ENCODE data around the gene ZNF646.

ZNF646 gene

DNA sequence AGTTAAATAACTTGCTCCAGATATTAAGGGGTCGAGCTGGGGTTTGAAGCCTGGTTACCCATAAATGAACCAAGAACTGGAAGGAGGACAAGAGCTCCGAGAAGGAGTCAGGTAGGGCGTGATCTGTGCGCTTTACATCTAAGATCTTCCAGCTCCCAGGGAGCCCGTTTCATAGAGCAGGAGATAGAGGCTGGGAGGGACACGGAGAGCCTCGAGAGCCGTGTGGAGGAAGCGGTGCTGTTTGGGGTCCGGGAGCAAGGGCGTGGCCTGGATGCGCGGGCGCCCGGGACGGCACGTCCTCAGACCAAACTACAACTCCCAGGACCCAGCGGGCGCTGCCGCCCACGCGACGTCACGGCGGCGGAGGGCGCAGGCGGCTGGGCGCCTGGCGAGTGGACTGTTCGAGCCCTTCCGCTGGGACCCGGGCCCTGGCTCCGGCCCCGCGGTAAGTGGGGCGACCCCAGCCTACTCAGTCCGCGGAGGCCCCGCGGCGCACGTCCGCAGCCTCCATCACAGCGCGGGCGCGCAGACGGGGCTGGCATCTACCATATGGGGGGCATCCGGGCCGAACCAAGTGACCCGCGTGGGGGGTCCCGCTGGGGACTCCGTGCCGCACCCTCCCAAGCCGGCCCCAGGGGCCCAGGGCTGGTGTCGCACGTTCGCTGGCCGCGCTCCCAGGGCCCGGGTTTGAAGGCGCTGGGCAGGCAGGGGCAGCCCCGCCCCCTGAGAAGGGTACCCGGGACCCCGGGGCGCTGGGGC lies 34.0 kb downstream of the ZNF646 start, which contains the start of gene BCKDK:
Gene BCKDK (plus strand): TSS at position 352 of the 759 bp plus-strand sequence. CDS start 838 bp downstream, outside the sequence.
- peak; percentile 85 for DNase-seq (ENCODE audit: low read depth, low spot score)

DNA sequence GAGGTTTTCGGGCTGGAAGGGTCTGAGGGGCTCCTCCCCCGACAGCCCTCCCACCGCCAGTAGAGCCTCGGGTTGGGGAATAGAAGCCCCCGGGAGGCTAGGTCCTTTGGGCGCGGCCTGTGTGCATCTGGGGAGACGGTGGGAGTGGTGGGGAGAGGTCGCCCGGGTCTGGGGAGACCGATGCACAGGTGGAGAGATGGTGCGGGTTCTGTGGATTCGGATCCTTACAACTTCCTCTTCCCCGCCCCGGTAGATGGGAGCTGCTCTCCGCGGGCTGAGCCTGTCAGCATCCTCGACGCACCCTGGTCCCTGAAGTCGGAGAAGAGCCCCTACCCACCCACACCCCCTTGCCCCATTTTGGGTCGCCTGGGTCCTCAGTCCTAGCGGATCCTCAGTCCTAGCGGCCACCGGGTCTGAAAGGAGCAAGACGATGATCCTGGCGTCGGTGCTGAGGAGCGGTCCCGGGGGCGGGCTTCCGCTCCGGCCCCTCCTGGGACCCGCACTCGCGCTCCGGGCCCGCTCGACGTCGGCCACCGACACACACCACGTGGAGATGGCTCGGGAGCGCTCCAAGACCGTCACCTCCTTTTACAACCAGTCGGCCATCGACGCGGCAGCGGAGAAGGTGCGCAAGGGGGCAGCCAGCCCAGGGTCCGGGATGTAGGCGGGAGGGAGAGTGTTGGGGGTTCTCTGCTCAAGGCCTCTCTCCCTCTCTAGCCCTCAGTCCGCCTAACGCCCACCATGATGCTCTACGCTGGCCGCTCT lies 34.8 kb downstream of the ZNF646 start:
- DNase-seq (ENCODE audit: low read depth, low spot score) = no peak

DNA sequence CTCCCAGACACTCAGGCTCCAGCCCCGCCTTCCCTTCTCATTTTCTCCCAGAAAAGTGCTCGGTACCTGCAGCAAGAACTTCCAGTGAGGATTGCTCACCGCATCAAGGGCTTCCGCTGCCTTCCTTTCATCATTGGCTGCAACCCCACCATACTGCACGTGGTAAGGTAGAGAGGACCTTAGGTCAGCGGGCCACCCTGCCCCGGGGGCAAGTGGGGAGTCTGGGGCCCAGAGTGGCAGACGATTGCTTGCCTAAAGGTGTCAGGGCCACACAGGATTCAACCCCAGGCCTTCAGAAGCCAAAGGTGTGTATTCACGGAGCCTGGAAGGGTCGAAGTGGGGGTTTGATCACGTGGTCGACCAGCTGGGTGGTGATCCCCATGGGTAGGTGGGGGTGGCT lies 35.4 kb downstream of the ZNF646 start:
- DNase-seq (ENCODE audit: low read depth, low spot score) = no peak

DNA sequence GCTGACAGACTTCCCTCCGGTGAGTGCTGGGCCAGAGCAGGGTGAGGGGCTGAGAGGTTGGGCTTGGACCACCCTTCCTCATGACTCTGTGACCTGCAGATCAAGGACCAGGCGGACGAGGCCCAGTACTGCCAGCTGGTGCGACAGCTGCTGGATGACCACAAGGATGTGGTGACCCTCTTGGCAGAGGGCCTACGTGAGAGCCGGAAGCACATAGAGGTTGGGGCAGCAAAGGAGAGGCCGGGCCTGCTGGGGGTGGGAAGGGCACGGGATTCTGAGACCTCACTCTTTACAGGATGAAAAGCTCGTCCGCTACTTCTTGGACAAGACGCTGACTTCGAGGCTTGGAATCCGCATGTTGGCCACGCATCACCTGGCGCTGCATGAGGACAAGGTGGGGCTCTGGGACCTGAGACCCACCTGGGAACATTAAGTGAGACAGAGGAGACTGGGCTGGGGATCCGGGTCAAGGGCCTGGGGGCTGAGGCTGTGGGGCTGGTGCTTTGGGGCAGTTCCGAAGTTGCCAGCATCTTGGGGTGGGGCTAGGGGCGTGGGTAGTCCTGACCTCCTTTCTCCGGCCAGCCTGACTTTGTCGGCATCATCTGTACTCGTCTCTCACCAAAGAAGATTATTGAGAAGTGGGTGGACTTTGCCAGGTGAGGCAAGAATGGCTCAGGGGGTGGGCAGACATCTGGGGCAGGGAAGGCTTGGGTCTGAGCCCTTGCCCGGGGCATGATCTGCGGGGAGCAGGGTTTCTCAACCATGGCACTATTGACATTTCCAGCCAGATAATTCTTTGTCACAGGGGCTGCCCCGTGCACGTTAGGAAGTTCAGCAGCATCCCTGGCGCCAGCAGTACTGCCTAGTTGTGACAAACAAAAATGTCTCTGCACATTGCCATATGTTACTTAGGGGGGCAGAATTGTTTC lies 36.1 kb downstream of the ZNF646 start:
- no peak for DNase-seq (ENCODE audit: low read depth, low spot score)

DNA sequence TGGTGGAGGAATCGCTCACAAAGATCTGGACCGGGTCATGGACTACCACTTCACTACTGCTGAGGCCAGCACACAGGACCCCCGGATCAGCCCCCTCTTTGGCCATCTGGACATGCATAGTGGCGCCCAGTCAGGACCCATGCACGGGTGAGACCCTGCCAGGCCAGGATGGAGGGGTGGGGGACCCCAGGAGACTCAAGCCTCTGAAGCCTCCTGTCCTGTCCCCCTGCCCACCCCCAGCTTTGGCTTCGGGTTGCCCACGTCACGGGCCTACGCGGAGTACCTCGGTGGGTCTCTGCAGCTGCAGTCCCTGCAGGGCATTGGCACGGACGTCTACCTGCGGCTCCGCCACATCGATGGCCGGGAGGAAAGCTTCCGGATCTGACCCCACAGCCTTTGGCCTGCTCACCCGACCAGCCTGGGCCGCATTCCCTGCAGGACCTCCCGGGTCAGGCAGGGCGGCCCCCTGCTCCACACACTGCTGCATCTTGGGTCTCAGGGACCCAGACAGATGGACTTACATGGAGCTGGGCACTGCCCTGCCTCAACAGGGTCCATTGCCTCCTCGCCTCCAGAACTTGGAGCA lies 37.8 kb downstream of the ZNF646 start:
- no peak for DNase-seq (ENCODE audit: low read depth, low spot score)

DNA sequence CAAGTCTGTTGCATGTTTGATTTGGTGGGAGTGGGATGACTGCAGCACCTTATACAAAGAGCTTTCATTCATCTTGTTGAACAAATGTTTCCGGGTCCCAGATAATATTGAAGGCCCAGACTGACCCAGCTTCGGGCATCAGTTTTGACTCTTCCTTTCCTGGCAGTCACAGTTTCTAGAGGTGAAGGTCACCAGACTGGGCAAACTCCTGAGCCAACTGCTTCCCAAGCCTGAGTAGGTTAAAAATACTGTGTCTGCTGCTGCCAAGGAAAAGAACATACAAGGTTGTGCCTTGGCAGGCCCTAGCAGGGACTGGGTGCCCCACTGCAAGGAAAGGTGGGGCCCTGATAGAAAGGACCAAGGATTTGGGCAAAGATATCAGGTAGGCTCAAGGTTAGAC lies 38.5 kb downstream of the ZNF646 start:
- no peak for DNase-seq (ENCODE audit: low read depth, low spot score)

DNA sequence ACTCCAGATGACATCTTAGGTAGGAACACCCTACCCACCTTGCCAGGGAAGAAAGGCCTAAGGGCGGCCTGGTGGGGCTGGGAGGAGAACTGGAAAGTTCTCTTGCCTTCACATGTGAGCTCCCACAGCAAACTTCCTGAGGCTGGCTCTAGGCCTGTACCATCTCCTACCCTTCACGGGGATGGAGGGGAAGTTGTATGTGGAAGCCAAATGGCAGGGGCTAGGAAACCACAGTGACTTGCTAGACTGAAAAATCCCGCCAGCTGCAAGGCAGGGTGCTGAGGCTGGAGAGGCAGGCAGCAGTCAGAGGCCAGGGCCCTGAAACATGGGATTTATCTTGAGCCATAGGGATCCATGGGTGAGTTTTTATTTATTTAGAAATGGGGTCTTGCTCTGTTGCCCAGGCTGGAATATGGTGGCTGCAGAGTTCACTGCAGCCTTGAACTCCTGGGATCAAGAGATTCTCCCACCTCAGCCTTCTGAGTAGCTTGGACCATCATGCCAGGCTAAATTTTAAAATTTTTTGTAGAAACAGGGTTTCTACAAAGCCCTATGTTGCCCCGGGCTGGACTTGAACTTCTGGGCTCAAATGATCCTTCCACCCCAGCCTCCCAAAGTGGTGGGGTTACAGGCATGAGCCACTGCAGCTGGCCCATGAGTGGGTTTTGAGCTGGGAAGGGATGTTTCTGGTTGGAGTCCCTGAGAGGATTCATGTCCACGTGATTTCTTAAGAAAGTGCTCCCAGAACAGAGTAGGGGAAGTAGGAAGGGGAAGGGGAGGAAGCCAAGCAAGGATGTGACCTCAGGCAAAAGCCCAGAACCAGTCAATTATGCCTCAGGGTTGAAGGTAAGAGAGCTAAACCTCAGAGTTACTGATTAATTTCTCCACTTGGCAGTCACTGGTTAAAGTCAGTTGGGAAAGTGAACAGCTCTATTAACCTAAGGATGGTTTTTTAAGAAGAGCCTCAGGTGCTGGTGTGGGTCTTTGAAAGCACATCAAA lies 39.2 kb downstream of the ZNF646 start:
- DNase-seq (ENCODE audit: low read depth, low spot score) = no peak

DNA sequence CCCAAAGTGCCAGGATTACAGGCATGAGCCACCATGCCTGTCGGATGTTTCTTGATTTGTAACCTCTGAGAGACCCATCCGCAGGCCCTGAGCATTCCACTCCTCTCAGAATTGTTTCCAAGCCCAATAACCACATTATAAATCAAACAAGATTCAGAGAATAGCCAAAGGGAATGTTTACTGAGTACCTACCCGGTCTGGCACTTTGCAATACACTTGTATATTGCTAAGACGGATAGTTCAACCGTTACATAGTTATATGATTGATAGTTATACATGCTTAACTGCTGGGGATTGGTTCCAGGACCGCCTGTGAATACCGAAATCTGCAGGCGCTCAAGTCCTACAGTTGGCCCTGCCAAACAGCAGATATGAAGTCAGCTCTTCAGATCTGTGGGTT lies 40.2 kb downstream of the ZNF646 start:
- no peak for DNase-seq (ENCODE audit: low read depth, low spot score)

DNA sequence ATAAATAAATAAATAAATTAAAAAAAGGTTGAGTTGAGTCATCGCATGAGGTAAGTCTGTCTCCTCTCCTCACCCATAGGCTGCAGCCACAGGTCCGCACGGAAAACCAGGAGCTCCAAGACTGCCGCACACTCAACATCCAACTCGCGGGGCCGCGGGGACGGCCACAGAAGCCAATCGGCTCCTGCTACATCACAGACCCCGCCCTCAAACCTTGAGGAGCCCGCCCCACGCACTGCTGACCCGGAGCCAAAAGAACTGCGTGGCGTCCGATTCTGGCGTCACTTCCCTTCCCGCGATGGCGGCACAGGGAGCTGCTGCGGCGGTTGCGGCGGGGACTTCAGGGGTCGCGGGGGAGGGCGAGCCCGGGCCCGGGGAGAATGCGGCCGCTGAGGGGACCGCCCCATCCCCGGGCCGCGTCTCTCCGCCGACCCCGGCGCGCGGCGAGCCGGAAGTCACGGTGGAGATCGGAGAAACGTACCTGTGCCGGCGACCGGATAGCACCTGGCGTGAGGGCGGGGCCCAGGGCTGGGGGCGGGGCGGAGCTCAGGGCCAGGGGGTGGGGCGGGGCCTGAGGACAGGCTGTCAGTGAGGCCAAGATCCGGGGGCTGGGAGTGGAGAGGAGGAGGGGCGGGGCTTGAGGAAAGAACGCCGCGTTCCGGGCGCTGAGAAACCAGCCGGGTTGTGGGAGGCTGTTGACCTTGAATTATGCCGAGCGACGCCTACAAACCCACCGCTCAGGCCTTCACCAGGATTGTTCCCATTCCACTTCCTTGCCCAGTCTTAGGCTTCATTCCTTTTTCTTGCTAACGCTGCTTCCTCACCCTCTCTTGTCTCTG lies 43.4 kb downstream of the ZNF646 start, which contains the start of gene KAT8:
Gene KAT8 (plus strand): TSS at position 281 of the 839 bp plus-strand sequence. CDS start 18 bp downstream, at position 299.
- DNase-seq (ENCODE audit: low read depth, low spot score) = peak; percentile 99

DNA sequence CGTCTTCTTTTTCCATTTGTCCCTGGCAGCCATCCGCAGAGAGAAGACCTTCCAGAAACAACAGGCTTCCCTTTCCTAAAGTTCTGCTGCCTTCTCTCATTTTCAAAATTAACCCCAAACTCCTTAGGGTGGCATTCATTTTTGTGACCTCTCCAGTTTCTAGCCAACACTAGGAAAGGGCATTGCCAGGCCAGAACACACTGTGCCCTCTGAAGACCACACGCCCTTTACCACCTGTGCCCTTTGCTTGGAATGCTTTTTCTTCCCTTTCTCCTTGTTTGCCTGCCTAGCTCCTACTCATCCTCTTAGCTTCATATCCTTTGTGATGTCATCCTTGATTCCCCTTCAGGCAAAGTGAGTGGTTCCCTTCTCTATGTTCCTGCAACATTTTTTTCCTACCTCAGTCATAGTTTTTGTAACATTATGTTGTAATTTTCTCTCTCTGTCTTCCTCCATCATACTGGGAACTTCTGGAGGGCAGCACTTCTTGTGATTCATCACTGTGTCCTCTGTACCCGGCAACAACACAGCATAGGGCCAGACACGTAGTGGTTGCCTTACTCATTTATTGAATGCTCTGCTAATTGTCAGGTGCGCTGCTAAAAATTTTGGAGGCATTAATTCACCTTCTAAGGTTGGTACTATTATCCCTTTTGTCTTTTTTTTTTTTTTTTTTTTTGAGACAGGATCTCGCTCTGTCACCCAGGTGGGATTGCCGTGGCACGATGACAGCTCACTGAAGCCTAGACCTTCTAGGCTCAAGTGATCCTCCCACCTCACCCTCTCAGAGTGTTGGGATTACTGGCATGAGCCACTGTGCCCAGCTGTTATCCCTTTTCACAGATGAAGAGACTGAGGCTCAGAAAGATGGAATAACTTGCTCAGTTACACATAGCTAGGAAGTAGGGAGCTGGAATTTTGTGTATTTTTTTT lies 44.3 kb downstream of the ZNF646 start:
- peak; percentile 34 for DNase-seq (ENCODE audit: low read depth, low spot score)

DNA sequence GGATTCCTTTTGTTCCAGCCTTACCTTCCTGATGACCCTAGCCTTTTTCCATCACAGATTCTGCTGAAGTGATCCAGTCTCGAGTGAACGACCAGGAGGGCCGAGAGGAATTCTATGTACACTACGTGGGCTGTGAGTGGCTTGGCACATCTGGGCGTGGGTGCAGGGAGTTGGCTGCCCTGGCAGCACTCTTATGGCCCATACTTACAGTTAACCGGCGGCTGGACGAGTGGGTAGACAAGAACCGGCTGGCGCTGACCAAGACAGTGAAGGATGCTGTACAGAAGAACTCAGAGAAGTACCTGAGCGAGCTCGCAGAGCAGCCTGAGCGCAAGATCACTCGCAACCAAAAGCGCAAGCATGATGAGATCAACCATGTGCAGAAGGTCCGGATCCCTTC lies 45.9 kb downstream of the ZNF646 start:
- no peak for DNase-seq (ENCODE audit: low read depth, low spot score)

DNA sequence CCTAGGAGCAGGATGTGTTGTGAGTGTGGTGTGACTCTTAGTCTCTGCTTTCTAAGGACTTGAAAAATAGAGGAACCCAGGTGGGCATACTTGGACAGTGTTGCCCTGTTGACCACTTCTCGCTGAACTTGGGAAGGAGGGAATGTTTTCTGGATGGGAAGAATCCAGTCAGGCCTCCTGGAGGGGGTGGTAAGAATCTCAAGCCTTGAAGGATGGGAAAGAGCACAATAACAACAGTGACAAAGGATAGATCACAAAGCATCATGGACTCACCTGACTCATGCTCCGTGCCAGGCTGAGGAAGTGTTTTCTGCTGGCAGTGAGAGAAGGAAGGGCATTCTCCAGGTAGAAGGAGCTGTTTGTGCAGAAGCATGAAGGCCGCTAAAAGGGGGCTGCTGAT lies 51.6 kb downstream of the ZNF646 start:
- no peak for DNase-seq (ENCODE audit: low read depth, low spot score)

DNA sequence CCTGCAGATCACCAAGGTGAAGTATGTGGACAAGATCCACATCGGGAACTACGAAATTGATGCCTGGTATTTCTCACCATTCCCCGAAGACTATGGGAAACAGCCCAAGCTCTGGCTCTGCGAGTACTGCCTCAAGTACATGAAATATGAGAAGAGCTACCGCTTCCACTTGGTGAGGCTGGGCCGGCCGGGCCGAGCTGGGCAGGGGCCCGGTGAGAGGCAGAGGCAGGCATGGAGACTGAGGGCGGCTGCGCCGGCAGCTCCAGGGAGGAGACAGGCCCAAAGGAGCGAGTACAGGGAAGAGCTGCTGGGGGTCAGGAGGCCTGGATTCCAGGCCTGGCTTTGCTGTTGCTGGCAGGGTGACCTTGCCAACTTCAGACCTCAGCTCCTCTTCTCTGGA lies 53.0 kb downstream of the ZNF646 start:
- no peak for DNase-seq (ENCODE audit: low read depth, low spot score)

DNA sequence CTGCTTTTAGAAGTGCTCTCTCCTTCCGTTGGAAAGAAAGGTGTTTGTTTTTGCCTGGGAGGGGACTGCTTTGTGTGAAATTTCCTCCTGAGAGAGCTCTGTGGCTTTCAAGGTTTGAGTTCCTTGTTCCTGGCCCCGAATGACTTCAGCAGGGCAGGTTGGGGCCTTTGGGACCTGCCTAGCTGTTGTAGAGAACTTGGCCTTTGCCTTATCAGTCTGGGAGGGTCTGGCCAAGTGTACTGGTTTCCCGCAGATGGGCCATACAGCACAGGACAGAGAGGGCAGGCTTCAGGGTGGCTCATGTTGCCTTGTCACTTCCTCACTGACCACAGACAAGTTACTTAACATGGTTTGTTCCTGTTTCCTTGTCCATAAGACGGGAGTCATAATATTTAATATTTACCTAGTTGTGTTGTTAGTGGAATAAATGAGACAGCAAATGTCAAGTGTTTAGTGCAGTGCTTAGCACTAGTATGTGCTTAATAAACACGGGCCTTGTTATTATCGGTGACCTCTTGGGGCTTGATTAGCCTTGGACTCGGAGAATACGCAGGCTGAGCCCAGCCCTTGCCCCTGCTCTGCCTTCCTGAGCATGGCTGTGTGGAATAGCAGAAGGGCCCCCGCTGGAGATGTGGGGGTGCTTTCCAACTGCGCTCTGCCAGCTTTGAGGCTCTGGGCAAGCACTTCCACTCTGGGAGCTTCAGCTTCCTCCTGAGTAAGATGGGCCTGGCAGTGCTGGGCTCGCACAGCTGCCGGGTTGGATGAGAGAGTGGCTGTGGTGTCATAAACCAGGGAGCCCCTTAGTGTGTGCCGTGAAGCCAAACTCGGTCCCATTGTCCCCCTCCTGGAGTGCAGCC lies 54.7 kb downstream of the ZNF646 start:
- no peak for DNase-seq (ENCODE audit: low read depth, low spot score)

DNA sequence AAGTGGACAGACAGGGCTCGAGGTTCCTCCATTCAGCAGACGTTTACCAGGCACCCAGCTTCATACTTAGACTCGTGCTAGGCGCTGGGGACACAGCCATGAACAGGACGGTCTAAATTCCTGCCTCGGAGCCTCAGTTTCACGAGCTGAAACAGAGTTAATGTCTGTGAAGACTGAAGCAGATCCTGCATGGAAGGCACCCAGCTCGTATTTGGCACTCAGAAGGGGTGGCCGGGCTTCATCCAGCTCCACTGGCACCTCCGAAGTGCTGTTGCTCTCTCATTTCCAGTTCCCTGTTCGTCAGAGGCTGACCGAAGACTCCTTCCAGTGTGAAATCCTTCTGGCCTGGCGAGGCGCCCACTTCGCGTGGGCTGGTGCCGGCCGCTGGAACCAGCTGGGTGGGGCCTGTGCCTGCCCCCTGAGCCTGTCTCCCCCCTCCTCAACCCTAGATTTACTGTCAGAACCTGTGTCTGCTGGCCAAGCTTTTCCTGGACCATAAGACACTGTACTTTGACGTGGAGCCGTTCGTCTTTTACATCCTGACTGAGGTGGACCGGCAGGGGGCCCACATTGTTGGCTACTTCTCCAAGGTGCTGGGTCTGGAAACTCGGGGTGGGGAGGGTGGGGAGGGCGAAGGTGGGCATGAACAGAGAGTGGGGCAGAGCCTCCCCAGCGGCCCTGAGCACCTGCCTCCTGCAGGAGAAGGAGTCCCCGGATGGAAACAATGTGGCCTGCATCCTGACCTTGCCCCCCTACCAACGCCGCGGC lies 55.5 kb downstream of the ZNF646 start:
- peak; percentile 33 for DNase-seq (ENCODE audit: low read depth, low spot score)

DNA sequence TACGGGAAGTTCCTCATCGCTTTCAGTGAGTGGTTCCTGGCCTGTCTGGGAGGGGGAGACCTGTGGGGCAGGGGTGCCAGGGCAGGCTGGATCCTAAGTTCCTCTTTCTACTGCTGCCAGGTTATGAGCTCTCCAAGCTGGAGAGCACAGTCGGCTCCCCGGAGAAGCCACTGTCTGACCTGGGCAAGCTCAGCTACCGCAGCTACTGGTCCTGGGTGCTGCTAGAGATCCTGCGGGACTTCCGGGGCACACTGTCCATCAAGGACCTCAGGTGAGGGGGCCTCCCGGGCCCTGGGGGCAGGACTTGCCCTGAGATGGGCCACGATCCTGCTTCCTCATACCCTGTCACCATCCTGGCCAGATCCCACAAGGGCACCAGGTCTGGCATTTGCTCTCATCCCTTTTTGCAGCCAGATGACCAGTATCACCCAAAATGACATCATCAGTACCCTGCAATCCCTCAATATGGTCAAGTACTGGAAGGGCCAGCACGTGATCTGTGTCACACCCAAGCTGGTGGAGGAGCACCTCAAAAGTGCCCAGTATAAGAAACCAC lies 56.2 kb downstream of the ZNF646 start:
- DNase-seq (ENCODE audit: low read depth, low spot score) = no peak
